ENCODE results near the gene FSTL3. TPM values are rescaled to one million over a fixed set of nuclear protein-coding genes. Genes with fewer than 3 reads are reported as not detected.

FSTL3 gene
- total RNA-seq: 29.4 TPM

GRCh38 chr19:676339-677105, at the start of gene FSTL3:
Gene FSTL3, plus strand, starts transcription at chr19:676392. Its CDS starts 32 bp downstream, at chr19:676424.

DNA sequence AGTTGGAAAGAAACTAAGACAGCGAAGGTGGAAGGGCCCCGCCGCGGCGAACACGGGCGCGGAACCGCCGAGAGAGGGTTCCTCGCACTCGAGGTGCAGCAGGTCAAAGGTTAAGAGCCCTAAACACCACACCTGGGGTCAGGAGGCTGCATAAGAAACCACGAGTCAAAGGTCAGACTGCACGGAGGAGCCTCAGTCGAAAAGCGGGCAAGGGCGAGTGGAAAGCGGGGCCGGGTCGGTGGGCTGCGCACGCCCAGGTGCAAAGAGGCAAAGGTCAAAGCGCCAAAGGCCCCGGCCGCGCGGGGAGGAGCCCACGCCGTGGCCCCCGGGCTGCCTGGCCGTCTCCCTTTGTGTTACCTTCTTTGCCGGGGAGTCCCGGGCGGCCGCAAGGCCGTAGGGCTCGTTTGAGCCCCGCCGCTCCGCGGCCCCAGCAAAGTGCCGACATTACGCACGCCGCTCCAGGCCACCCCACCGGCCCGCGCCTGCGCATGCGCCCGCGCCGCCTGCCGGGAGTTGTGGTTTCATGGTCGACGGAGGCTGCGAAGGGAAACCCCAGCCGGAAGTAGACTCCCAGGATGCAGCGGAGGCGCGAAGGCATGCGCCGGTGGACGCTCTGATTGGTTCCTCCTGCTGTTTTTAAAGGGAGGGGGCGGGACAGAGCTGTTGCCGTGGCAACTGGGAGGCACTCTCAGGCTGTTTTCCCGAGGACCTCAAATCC, 43.0 kb upstream of the FSTL3 start, which contains the start of gene POLRMT:
Gene POLRMT (minus strand): TSS at position 470 of the 718 bp plus-strand sequence. CDS start 25 bp downstream, at position 445.

DNA sequence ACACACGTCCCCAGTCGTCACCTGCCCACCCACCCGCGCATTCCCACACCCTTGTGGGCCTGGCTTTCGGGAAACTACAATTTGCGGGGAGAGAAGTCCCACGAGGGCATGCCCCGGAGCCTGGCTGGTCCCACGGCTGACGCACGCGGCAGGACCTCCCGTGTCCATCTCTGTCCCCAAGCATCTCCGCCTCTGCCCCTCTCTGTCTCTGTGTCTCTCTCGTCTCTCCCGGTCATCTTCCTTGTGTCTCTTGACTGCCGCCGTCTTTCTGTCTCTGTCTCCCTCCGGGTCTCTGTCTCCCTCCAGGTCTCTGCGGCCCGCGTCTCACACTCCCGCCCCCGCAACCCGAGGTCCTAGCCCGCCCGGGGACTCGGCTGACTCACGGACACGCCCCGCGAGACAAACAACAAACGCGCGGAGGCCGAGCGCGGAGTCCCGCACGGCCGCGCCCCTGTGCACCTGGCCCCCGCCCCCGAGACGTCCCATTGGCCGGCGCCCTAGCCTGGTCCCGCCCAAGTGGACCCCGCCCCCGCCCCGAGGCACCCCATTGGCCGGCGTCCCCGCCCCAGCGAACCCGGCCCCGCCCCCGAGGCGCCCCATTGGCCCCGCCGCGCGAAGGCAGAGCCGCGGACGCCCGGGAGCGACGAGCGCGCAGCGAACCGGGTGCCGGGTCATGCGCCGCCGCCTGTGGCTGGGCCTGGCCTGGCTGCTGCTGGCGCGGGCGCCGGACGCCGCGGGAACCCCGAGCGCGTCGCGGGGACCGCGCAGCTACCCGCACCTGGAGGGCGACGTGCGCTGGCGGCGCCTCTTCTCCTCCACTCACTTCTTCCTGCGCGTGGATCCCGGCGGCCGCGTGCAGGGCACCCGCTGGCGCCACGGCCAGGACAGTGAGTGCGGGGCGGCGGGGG, 36.7 kb upstream of the FSTL3 start, which contains the start of gene FGF22:
Gene FGF22 (plus strand): TSS at position 627 of the 908 bp plus-strand sequence. CDS start 47 bp downstream, at position 674.

DNA sequence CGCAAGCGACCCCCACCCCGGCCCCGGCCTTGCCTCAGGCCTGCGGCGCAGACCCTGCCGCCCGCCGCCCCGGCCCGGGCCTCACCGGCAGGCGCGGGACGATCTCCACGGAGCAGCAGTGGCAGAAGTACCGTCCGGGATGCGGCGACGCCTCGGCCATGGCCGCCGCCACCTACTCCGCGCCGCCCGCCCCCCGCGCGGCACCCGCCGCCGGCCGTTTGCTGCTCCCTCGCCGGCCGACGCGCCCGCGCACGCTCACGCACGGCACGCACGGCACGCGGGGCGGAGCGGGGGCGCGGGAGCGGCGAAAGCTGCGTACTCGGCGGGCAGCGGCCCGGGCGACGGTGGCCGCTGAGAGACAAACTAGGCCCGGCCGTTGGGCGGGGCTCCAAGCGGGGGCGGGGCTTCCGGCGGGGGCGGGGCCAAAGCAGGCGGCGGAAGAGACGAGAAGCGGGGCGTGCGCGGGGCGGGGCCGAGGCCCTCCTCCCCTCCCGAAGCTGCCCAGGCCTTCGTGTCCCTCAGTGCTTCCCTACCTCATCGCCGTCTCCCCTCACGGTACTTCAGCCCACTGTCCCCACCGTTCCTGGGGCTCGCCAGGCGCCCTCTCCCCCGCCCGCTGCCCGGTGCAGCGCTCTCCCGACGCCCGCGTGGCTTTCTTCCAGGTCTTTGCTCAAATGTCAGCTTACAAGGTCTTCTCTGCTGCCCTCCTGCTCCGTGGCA, 13.1 kb upstream of the FSTL3 start, which contains the start of gene RNF126:
Gene RNF126 (minus strand): TSS at position 253 of the 720 bp plus-strand sequence. CDS start 93 bp downstream, at position 160.

GRCh38 chr19:695352-695949, 19.3 kb downstream of the FSTL3 start, which contains the start of gene PRSS57:
Gene PRSS57, minus strand, starts transcription at chr19:695452. Its CDS starts 22 bp downstream, at chr19:695430.

DNA sequence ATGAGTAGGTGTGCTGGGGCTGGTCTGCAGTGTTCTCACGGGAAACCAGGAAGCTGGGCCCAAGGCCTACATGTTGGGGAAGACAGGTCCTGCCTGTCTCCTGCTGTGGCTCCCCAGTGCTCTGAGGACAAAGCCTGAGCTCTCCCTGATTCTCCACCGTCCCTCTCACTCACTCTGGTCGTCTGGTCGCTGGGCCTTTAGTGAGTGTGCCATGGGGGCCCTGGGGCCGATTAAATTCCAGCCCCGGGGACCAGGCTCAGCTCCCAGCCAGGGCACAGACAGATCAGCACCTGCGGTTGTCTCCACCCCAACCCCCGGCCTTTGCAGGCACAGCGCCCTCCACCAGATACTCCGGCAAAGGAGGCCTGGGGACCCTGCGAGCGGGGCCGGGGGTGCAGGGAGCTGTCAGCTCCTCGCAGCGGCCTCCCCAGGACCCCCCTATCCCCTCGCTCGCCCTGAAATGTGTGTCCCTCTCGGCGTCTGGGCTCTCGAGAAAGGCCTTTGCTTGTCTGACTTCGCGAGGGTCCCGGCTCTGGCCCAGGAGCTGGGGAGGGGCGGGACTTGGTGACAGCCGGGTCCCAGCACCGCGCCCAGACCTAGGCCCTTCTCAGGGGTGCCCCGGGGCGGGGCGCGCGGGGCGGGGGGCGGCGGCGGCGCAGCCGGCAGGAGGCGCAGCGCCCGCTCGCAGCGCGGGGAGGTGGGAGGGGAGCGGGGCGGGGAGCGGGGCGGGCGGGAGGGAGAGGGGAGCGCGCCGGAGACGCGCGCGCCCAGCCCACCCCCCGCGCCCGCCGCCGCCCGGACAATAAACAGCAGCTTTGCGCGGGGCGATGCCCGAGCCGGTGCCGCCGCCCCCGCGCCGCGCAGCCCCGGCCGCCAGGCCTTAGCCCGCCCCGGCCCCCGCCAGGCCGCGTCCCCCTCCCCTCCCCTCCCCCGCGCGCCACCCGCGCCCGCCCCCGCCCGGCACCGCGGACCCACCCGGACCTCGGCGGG, 32.3 kb downstream of the FSTL3 start, which contains the start of gene PALM:
Gene PALM (plus strand): TSS at position 782 of the 990 bp plus-strand sequence. CDS start 212 bp downstream, outside the sequence.

Other genes starting within 250 kb of the FSTL3 start
- gene SHC2, start 215.4 kb upstream of the FSTL3 start, total RNA-seq: 30.6 TPM
- gene MADCAM1, start 179.9 kb upstream of the FSTL3 start, total RNA-seq: 3.6 TPM
- 30.3 TPM for gene TPGS1, start 168.9 kb upstream of the FSTL3 start, total RNA-seq
- 72.5 TPM for gene CDC34, start 144.6 kb upstream of the FSTL3 start, total RNA-seq
- 1.2 TPM for gene GZMM, start 132.3 kb upstream of the FSTL3 start, total RNA-seq
- 363 TPM for gene BSG, start 103.8 kb upstream of the FSTL3 start, total RNA-seq
- 0.53 TPM for gene HCN2, start 86.5 kb upstream of the FSTL3 start, total RNA-seq
- gene POLRMT, start 42.9 kb upstream of the FSTL3 start, total RNA-seq: 30.9 TPM
- gene FGF22, start 36.5 kb upstream of the FSTL3 start, total RNA-seq: 0.88 TPM
- 27.6 TPM for gene RNF126, start 13.2 kb upstream of the FSTL3 start, total RNA-seq
- gene PRSS57, start 19.1 kb downstream of the FSTL3 start, total RNA-seq: 3.1 TPM
- gene PALM, start 32.5 kb downstream of the FSTL3 start, total RNA-seq: 74.6 TPM
- 10.3 TPM for gene MISP, start 74.7 kb downstream of the FSTL3 start, total RNA-seq
- 301 TPM for gene PTBP1, start 121.1 kb downstream of the FSTL3 start, total RNA-seq
- gene PLPPR3, start 145.6 kb downstream of the FSTL3 start, total RNA-seq: 10.9 TPM
- 30.4 TPM for gene AZU1, start 151.4 kb downstream of the FSTL3 start, total RNA-seq
- 93.5 TPM for gene PRTN3, start 164.6 kb downstream of the FSTL3 start, total RNA-seq
- gene ELANE, start 175.9 kb downstream of the FSTL3 start, total RNA-seq: 59.8 TPM
- 16.5 TPM for gene CFD, start 183.3 kb downstream of the FSTL3 start, total RNA-seq
- gene MED16, start 216.8 kb downstream of the FSTL3 start, total RNA-seq: 62.2 TPM
- not detected for gene RNU6-9, start 217.1 kb downstream of the FSTL3 start, total RNA-seq
- 54.5 TPM for gene R3HDM4, start 236.8 kb downstream of the FSTL3 start, total RNA-seq
- gene KISS1R, start 240.9 kb downstream of the FSTL3 start, total RNA-seq: 0.88 TPM
- 56.3 TPM for gene ARID3A, start 249.6 kb downstream of the FSTL3 start, total RNA-seq

Measured in metanephros (tissue), 1 donor.